ENCODE measurements around the gene NOSIP.

DNA sequence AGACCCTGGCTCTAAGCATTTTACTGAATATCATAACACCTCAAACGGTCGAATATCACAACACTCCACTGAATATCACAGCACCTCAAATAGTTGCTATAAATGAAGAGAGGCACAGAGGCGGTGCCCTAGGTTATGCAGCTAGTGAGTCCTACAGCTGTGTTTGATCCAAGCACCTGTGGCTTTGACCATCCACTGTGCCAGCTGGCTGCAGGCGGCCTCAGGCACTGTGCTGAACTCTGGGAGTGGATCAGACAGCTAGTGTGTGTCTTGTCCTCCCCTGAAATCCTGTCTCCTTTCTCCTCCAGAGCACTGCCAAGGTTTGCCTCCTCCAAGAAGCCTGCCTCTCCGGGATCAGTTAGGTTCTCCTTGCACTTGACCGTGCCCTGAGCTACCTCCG lies 7.3 kb downstream of the NOSIP start:
- TF ChIP-seq, protein P1, sequence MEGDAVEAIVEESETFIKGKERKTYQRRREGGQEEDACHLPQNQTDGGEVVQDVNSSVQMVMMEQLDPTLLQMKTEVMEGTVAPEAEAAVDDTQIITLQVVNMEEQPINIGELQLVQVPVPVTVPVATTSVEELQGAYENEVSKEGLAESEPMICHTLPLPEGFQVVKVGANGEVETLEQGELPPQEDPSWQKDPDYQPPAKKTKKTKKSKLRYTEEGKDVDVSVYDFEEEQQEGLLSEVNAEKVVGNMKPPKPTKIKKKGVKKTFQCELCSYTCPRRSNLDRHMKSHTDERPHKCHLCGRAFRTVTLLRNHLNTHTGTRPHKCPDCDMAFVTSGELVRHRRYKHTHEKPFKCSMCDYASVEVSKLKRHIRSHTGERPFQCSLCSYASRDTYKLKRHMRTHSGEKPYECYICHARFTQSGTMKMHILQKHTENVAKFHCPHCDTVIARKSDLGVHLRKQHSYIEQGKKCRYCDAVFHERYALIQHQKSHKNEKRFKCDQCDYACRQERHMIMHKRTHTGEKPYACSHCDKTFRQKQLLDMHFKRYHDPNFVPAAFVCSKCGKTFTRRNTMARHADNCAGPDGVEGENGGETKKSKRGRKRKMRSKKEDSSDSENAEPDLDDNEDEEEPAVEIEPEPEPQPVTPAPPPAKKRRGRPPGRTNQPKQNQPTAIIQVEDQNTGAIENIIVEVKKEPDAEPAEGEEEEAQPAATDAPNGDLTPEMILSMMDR (conservative IDR thresholded peaks at IDR 0.05; ENCODE audit: low read depth, low read length), result no peak
- TF ChIP-seq, protein P2, sequence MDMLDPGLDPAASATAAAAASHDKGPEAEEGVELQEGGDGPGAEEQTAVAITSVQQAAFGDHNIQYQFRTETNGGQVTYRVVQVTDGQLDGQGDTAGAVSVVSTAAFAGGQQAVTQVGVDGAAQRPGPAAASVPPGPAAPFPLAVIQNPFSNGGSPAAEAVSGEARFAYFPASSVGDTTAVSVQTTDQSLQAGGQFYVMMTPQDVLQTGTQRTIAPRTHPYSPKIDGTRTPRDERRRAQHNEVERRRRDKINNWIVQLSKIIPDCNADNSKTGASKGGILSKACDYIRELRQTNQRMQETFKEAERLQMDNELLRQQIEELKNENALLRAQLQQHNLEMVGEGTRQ (IDR thresholded peaks at IDR 0.05; ENCODE audit: low read depth, low read length), result no peak

Measured in IMR-90 (cell line).